HG03521 (cell line): ENCODE measurements around the gene AKTIP.
"Not testable (repeated sequence)": the region's sequence is repeated elsewhere in the genome, so short reads cannot be mapped to it uniquely, and the experiment has no call there.

ENCODE experiments used
- ATAC-seq: cut with Tn5 transposase; IDR thresholded peaks from one replicate; pipeline ENCODE4 v1.9.1; 2021; ENCODE audit warnings: mild to moderate bottlenecking, moderate library complexity; ENCODE audit not compliant: unreplicated experiment

Gene AKTIP

GRCh38 chr16:53517851-53518250 is 14.8 kb upstream of the AKTIP start:
- ATAC-seq = no peak

GRCh38 chr16:53515811-53516210 is 12.8 kb upstream of the AKTIP start:
- no peak for ATAC-seq

GRCh38 chr16:53515259-53515658 is 12.2 kb upstream of the AKTIP start:
- ATAC-seq = no peak

GRCh38 chr16:53512795-53513194 is 9.8 kb upstream of the AKTIP start:
- not testable (repeated sequence) for ATAC-seq

- no peak for ATAC-seq
Measured at GRCh38 chr16:53511403-53512280, 8.6 kb upstream of the AKTIP start.

- ATAC-seq = no peak
Measured at GRCh38 chr16:53511084-53511402, 8.0 kb upstream of the AKTIP start.

GRCh38 chr16:53510704-53511070 is 7.7 kb upstream of the AKTIP start:
- ATAC-seq = no peak

GRCh38 chr16:53509906-53510703 is 7.1 kb upstream of the AKTIP start:
- ATAC-seq = no peak

- ATAC-seq = no peak
Measured at GRCh38 chr16:53507464-53508179, 4.6 kb upstream of the AKTIP start.

- ATAC-seq = no peak
Measured at GRCh38 chr16:53506254-53506653, 3.2 kb upstream of the AKTIP start.

- no peak for ATAC-seq
Measured at GRCh38 chr16:53504665-53505064, 1.7 kb upstream of the AKTIP start.

GRCh38 chr16:53503991-53504663 is 1.1 kb upstream of the AKTIP start:
- no peak for ATAC-seq

GRCh38 chr16:53503270-53503923 is 388 bp upstream of the AKTIP start:
- ATAC-seq = peak; percentile 95

GRCh38 chr16:53501216-53501859 is 1.7 kb downstream of the AKTIP start:
- no peak for ATAC-seq

- no peak for ATAC-seq
Measured at GRCh38 chr16:53498984-53499383, 4.0 kb downstream of the AKTIP start.

GRCh38 chr16:53495325-53495724 is 7.7 kb downstream of the AKTIP start:
- no peak for ATAC-seq

GRCh38 chr16:53494636-53495035 is 8.4 kb downstream of the AKTIP start:
- no peak for ATAC-seq

GRCh38 chr16:53492503-53492902 is 10.5 kb downstream of the AKTIP start:
- no peak for ATAC-seq

- ATAC-seq = no peak
Measured at GRCh38 chr16:53489755-53490154, 13.3 kb downstream of the AKTIP start.

- ATAC-seq = no peak
Measured at GRCh38 chr16:53486230-53486629, 16.8 kb downstream of the AKTIP start.
